K562 (cell line): ENCODE measurements around the gene SASH3. TPM values are rescaled to one million over a fixed set of nuclear protein-coding genes. Genes with fewer than 3 reads are reported as not detected.
A peak's percentile ranks its signal among the peaks of the same experiment; 100 is the strongest.

ENCODE experiments used
- ATAC-seq: fragments of 200-7000 bp; cut with Tn5 transposase; 3 replicates; pipeline ENCODE4 v1.9.1; 2020; ENCODE audit warnings: moderate library complexity
- BruUV-seq: library from RNA; stranded (reverse); fragments of 400-500 nt; replicated peaks from 2 replicates; lab custom pipeline; 2021; lab: Mats Ljungman, UMichigan
- CTCF ChIA-PET: fragments of 300-600 bp; formaldehyde crosslinking; extraction: SDS; loops from one replicate; lab custom pipeline; 2021; ENCODE audit warnings: low intra/inter-chr PET ratio; lab: Yijun Ruan, JAX
- POLR2A ChIA-PET: fragments of 300-600, 350-650 bp; sonication (Branson Sonifier 250); formaldehyde crosslinking; extraction: SDS; loops from one replicate; lab custom pipeline; 2021; ENCODE audit warnings: antibody characterized with exemption, inconsistent platforms; lab: Yijun Ruan, JAX
- DNase-seq, 4 experiments: peaks; one replicate each; pipeline versions ENCODE4 v3.0.0 to v3.0.0-alpha.2; 2011 to 2018; ENCODE audit warnings: low spot score in 3 of 4, mixed read lengths in 3 of 4; ENCODE audit errors: extremely low read depth in 1 of 4
- FAIRE-seq: peaks from 2 replicates; lab custom pipeline; 2011; peaks lifted over from hg19 to GRCh38; lab: Jason Lieb, UNC
- H2AFZ ChIP-seq: 2 replicates; pipeline ENCODE4 v1.6.0; 2011; ENCODE audit warnings: low read depth, low read length, control low read depth, inconsistent platforms
- H3K27ac ChIP-seq: fragments of 200-600 bp; 3 replicates; pipeline ENCODE4 v1.8.0; 2011; ENCODE audit warnings: low read depth, mild to moderate bottlenecking, control low read depth, inconsistent platforms, low read length, moderate library complexity, mixed read lengths; ENCODE audit errors: extremely low read depth
- H3K27me3 ChIP-seq, 2 experiments: fragments of 300-600 bp in 1 of 2; 2 replicates in 1 of 2; 3 replicates in 1 of 2; pipeline versions ENCODE4 v1.6.0 to v1.8.0; 2011; ENCODE audit warnings: inconsistent platforms in 2 of 2, low read length in 2 of 2, mild to moderate bottlenecking in 1 of 2, mixed read lengths in 1 of 2, moderate library complexity in 1 of 2; ENCODE audit not compliant: control insufficient read depth in 2 of 2, insufficient read depth in 2 of 2
- H3K36me3 ChIP-seq: fragments of 300-600 bp; 3 replicates; pipeline ENCODE4 v1.8.0; 2011; ENCODE audit warnings: mild to moderate bottlenecking, low read length, inconsistent platforms; ENCODE audit not compliant: control insufficient read depth, insufficient read depth
- H3K4me1 ChIP-seq, 2 experiments: fragments of 200-600 bp in 1 of 2; replicated peaks in 1 of 2; 2 replicates in 1 of 2; 3 replicates in 1 of 2; pipeline versions ENCODE4 v1.5.1 to v1.8.0; 2011; ENCODE audit warnings: inconsistent platforms in 2 of 2, low read length in 2 of 2, mild to moderate bottlenecking in 1 of 2, mixed read lengths in 1 of 2, moderate library complexity in 1 of 2; ENCODE audit not compliant: control insufficient read depth in 2 of 2, insufficient read depth in 2 of 2
- H3K4me2 ChIP-seq: 2 replicates; pipeline ENCODE4 v1.6.1; 2011; ENCODE audit warnings: low read length, control low read depth, inconsistent platforms, mixed read lengths; ENCODE audit not compliant: insufficient read depth
- H3K4me3 ChIP-seq: fragments of 200-600 bp; sonication (generic), shearing (Covaris generic); 2 replicates; pipeline ENCODE4 v1.5.1; 2016; ENCODE audit warnings: control low read depth, inconsistent platforms
- H3K79me2 ChIP-seq: fragments of 200-600 bp; 3 replicates; pipeline ENCODE4 v1.8.0; 2011; ENCODE audit warnings: low read length, inconsistent platforms; ENCODE audit not compliant: control insufficient read depth, insufficient read depth
- H3K9ac ChIP-seq, 2 experiments: 2 replicates each; pipeline versions ENCODE4 v1.6.0 to v1.6.1; 2011; ENCODE audit warnings: low read depth in 2 of 2, low read length in 2 of 2, control low read depth in 1 of 2, inconsistent platforms in 1 of 2, mild to moderate bottlenecking in 1 of 2, mixed read lengths in 1 of 2; ENCODE audit not compliant: insufficient read depth in 1 of 2
- H3K9me1 ChIP-seq: one replicate; pipeline ENCODE4 v1.6.0; 2011; ENCODE audit warnings: inconsistent platforms, mild to moderate bottlenecking, low read length, moderate library complexity; ENCODE audit not compliant: control insufficient read depth, insufficient read depth
- H3K9me3 ChIP-seq: replicated peaks from 2 replicates; pipeline ENCODE4 v1.5.1; 2011; ENCODE audit warnings: low read depth, low read length, inconsistent platforms; ENCODE audit not compliant: control insufficient read depth, insufficient read depth
- H4K20me1 ChIP-seq: replicated peaks from 2 replicates; pipeline ENCODE4 v1.6.1; 2011; ENCODE audit warnings: low read length, inconsistent platforms, mixed read lengths; ENCODE audit not compliant: control insufficient read depth, insufficient read depth
- AFF4 ChIP-seq: sonication (generic); formaldehyde crosslinking; IDR thresholded peaks from 2 replicates; pipeline ENCODE4 v1.8.0; 2023; ENCODE audit warnings: mild to moderate bottlenecking, missing genetic modification reagents
- CEBPG ChIP-seq, 3 experiments: fragments of 200-800 bp in 1 of 3; sonication (Bioruptor generic) in 1 of 3; sonication (generic) in 1 of 3; formaldehyde crosslinking in 1 of 3; IDR thresholded peaks in 2 of 3; conservative IDR thresholded peaks in 1 of 3; 2 replicates each; pipeline versions ENCODE4 v1.6.1 to v1.8.0; 2016 to 2022; ENCODE audit warnings: missing compliant biosample characterization in 2 of 3, missing genetic modification characterization in 2 of 3, mild to moderate bottlenecking in 1 of 3, missing genetic modification reagents in 1 of 3
- MEIS2 ChIP-seq: fragments of 450-650 bp; IDR thresholded peaks from 2 replicates; pipeline ENCODE4 v1.6.1; 2014; ENCODE audit warnings: mild to moderate bottlenecking; ENCODE audit not compliant: partially characterized antibody
- WGBS: fragments of 100-300 bp; shearing (Covaris generic); methylation state at CpG from one replicate; pipeline ENCODE4 v1.1.6; 2016; ENCODE audit warnings: low coverage, mixed read lengths; ENCODE audit not compliant: insufficient coverage; ENCODE audit errors: missing lambda C conversion rate; 5-methylcytosine and 5-hydroxymethylcytosine counted together
- in situ Hi-C: fragments of 300-500 bp; cut with MboI; formaldehyde crosslinking; loops from 4 replicates; pipeline ENCODE4 v1.15.0; 2018; ENCODE audit warnings: inconsistent platforms, mixed read lengths
- intact Hi-C: fragments of 100-400 bp; cut with micrococcal nuclease; formaldehyde crosslinking; loops from 2 replicates; pipeline ENCODE4 v1.14.2; 2022
- polyA plus RNA-seq, 8 experiments: library from polyadenylated mRNA; depleted of rRNA in 4 of 8; stranded (reverse) in 5 of 8; unstranded in 3 of 8; fragments of >200 nt; fragmentation: Nextera tagmentation in 2 of 8; fragmentation: Illumina TruSeq in 1 of 8; extraction: Ambion mirVana in 2 of 8; extraction: Trizol in 1 of 8; gene quantifications; 2 replicates each; pipeline versions ENCODE4 v1.2.1 to v1.2.3, GENCODE V29; 2011 to 2014; ENCODE audit warnings: inconsistent platforms in 1 of 8, missing spikeins in 1 of 8
- total RNA-seq, 7 experiments: library from RNA; depleted of rRNA in 6 of 7; stranded (reverse); fragments of >200 nt in 6 of 7; fragmentation: Illumina TruSeq in 2 of 7; extraction: Trizol in 2 of 7; gene quantifications; 2 replicates each; pipeline versions ENCODE4 v1.2.1 to v1.2.3, GENCODE V29; 2011 to 2021; ENCODE audit warnings: low replicate concordance in 1 of 7

The SASH3 gene
- total and polyA plus RNA-seq, 9 of the 15 experiments (the other 6 are each of a cell fraction or from before 2014, with no cell fraction given), result 0.03 to 0.72 (median 0.08) TPM

- Histone ChIP-seq H4K20me1 (no peaks in the 10 kb centered on the region), H3K9ac (no peak overlapping the region), H3K27me3 (no peaks in the 10 kb centered on the region), H3K4me2 (no peak overlapping the region), H2AFZ (no peak overlapping the region), H3K36me3 (no peaks in the 10 kb centered on the region), H3K9me1 (peaks cover 3% of the 10 kb centered on the region), H3K4me3 (no peak overlapping the region), H3K4me1 (peaks cover 0 to 6% of the 10 kb centered on the region in 2 experiments; a peak in 4 of 5 replicates), H3K9me3 (no peaks in the 10 kb centered on the region), H3K79me2 (no peaks in the 10 kb centered on the region), H3K27ac (no peak overlapping the region)
- DNase-seq (no peak), FAIRE-seq (no peak), ATAC-seq (no peak)
- ChIA-PET CTCF (no interaction called here), POLR2A (no interaction called here)
- BruUV-seq, result no TSS peak
- in situ Hi-C loops, result no loop called here
- 10% methylated on average over 4 of the region's 4 CpGs for WGBS
- intact Hi-C loops, result no loop called here
- TF ChIP-seq MEIS2, result peak; percentile 16
- no peak for TF ChIP-seq CEBPG (CRISPR knock-in tag; IDR thresholded peaks at IDR 0.05)
- TF ChIP-seq CEBPG (tag; conservative IDR thresholded peaks at IDR 0.05 in 1 of 2, IDR thresholded peaks at IDR 0.05 in 1 of 2), result peak in 1 of 2 experiments; percentile 41; a peak in 1 of 4 replicates
- TF ChIP-seq AFF4, result no peak
Measured at GRCh38 chrX:129748305-129748704, 31.4 kb upstream of the SASH3 start.
